C1 segment of cervical spinal cord (tissue), 14 donors: Measurements from ENCODE around the gene APOC3.

Source experiments
- DNase-seq, 14 donors: peaks; one replicate each; lab custom pipeline; 2025; lab: John Stamatoyannopoulos, UW

The APOC3 gene

DNA sequence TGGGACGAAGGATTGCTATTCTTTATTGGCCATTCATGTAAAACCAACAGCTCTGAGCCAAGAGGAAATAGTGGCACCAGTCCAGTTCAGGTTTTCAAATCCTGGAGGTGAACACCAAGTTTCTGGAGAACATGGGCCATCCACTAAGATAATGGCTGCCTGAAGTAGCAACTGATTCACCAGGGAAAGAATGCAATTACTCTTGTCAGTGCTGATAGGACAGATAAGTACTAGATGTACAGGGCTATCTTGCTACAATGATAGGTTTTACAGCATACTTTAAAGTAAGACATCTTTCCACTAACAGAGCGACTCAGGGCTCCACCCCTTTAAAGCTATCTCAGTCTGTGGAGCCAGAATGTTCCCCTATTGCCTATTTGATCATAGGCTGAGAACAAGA, 44.5 kb downstream of the APOC3 start:
- DNase-seq: no peak

DNA sequence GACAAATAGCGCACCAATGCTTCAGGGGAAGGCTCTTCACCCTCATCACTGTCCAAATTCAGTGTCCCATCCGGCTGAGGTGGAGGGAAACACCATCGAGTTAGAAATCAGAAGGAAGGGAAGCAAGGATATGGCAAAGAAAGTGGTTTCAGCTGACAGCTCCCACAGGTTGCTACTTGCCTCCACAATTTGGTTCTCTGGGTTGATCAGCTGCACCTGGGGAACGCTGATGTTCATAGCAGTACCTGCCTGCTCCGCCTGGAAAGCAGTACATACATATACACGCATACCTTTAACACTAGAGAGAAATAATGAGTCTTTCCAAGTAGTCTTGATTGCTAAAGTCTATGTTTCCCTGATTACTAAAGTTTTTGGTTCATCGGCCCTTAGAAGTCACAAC, 45.5 kb downstream of the APOC3 start:
- DNase-seq: no peak

DNA sequence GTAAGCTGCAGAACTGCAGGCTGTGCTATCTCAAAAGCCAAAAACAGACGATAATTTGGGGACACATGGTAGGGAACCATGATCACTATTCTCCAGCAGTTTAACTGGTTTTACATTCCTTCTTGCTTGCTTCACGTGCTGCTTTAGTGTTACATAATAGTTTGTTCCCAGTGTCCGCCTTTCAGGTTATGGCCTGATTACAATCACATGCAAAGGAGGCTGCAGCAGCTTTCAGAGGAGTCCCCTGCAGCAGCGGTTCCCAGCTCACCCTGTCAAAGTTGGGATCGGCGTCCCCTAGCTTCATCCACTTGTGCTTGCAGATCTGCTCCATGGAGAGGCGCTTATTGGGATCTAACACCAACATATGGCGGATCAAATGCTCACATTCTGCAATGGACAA, 46.9 kb downstream of the APOC3 start:
- peak in 1 of 14 donors; percentile 6 for DNase-seq

DNA sequence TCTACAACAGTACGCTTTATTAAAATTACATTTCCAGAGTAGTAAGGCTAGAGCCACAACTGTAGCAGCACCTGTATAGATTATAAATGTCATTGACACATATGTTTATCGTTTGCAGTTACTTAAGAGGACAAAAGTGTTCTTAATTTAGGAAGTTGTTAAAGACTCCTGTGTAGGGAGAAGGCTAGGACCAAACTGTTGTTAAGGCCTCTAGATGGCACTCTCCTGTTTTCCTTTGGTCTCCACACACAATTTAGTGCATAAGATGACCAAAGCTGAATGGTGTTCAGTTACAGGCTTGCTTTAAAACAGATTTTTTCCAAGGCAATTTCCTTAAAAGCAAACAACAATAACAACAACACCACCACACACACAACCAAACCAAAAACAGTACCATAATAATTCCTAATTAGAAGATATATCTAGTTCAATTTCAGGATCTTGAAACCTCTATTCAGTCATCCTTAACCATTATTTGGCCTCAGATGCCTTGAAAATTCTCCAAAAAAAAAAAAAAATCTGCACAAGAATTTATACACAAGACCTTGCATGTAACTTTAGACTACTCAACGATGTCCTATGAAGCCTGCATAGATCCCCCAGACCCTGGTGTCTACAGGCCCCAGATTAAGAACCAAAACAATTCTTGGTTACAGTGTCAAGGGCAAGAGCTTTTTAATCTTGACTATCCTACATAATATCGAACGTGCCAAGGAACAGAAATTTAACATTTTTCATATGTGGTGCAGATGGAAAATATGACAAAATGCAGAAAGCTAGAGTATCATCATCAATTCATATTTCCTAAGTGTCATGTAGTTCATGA, 50.3 kb downstream of the APOC3 start:
- DNase-seq: peak in 1 of 14 donors; percentile 30

DNA sequence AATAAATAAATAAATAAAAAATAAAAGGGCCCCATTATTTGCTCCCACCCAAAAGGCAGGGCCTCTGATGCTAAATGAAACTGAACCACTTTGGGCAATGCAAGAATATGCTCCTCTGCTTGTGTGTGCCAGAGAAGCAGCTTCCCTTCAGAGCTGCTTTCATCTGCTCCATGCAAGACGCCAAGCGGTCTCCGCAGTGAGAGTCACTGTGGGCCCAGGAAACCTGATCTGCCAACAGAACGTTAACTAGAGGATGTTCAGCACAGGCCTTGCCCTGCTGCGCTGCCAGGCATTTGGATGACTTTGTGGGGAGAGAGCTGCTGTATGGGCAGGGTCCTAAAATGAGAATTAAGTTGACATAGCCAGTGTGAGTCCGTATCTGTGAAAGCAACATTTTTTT, 51.4 kb downstream of the APOC3 start:
- DNase-seq: peak in 7 of 14 donors; percentile 2 to 68 (median 16)

DNA sequence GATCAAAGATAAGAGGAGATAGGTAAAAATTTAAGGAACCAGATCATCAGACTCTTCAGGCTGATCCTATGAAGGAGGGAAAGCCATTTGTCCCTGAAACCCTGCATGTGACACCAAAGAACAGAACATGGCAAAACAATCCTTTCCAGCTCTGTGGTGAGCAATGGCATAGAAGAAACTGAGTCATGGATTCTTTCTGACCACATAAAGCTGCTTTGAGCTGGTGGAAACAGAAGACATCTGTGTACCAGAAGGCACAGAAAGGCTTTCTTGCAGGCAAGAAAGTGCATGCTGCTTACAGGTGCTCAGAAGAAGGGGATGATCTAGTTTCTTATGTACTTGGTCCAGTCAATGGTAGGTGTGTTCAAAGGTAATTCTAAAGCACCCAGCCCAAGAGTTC, 52.7 kb downstream of the APOC3 start:
- no peak for DNase-seq
